T-helper 2 cell treated with Interferon-gamma antibody and Interleukin-4, amounts not matched to agents 100 ng/mL and 5 ng/mL, for 36 hours (primary cell): Measurements from ENCODE around the gene USP34. TPM values are rescaled to one million over a fixed set of nuclear protein-coding genes. Genes with fewer than 3 reads are reported as not detected.
"Not testable (repeated sequence)": the region's sequence is repeated elsewhere in the genome, so short reads cannot be mapped to it uniquely, and the experiment has no call there.

ENCODE experiments used
- intact Hi-C: fragments of 100-400 bp; cut with micrococcal nuclease; formaldehyde crosslinking; loops from one replicate; pipeline ENCODE4 v1.15.1; 2023
- total RNA-seq: library from RNA; stranded (reverse); gene quantifications from 2 replicates; pipeline ENCODE4 v1.2.3, GENCODE V29; 2022

Gene USP34
- total RNA-seq, 1 donor from 2014 or later, result 96.6 TPM

DNA sequence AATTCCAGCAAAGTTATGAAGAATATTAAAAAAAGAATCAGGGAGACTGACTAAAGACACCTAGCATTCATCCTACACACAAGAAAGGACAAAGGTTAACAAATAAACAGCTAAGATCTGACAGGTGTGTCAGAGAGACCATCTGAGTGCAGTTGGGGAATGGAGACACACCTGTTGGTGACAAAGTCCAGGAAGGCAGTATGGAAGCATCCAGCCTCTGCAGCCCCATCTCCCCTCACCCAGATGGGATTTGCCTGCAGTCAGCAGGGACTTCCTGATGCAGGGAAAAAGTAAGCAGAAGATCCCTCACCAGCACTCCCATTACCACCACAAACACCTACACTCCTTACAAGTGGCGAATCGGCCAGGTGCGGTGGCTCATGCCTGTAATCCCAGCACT, 37.9 kb downstream of the USP34 start:
- intact Hi-C loops, result no loop called here

DNA sequence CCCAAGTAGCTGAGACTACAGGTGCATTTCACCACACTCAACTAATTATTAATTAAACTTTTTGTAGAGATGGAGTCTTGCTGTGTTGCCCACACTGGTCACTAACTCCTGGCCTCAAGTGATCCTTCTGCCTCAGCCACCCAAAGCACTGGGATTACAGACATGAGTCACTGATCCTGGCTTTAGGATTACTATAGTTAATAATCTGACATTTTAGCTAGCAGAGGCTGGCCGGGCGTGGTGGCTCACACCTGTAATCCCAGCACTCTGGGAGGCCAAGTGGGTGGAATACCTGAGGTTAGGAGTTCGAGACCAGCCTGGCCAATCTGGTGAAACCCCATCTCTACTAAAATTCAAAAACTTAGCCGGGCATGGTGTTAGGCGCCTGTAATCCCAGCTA, 39.5 kb downstream of the USP34 start:
- intact Hi-C loops, result no loop called here

- intact Hi-C loops, result loop anchor here (2.0 kb wide), 3 partner anchors 44 to 232 kb away; partner anchors contain the start of genes USP34 and XPO1
Observed at GRCh38 chr2:61426267-61426897, 44.5 kb downstream of the USP34 start.

DNA sequence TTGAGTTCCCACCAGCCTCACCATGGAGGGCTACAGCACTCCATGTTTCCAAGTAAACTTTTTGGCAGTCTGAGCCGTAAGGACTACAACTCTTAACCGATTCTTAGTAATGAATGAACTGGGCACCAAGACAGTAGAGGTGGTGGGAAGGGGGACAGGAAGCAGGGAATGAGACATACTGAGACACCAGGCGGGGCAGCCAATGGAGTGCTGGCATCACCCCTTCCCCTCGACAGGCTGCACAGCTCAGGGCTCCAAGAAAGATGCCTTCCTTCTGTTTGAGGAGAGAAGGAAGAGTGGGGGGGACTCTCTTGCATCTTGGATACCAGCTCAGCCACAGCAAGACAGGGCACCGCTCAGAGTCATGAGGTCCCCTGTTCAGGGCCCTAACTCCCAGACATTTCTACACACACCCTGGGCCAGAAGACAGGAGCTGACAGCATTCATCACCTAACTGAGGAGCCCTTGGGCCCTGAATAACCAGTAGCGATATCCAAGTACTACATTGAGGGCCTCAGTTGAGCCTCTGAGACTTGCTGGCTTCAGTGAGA, 45.2 kb downstream of the USP34 start:
- intact Hi-C loops, result loop anchor here (2.0 kb wide), 3 partner anchors 45 to 233 kb away; partner anchors contain the start of genes USP34 and XPO1

- intact Hi-C loops, result no loop called here
Observed at GRCh38 chr2:61423714-61424113, 47.2 kb downstream of the USP34 start.

GRCh38 chr2:61421611-61422010, 49.3 kb downstream of the USP34 start:
- intact Hi-C loops, result no loop called here

GRCh38 chr2:61420991-61421544, 49.8 kb downstream of the USP34 start:
- intact Hi-C loops, result no loop called here

- intact Hi-C loops, result no loop called here
Observed at GRCh38 chr2:61419570-61419969, 51.3 kb downstream of the USP34 start.

DNA sequence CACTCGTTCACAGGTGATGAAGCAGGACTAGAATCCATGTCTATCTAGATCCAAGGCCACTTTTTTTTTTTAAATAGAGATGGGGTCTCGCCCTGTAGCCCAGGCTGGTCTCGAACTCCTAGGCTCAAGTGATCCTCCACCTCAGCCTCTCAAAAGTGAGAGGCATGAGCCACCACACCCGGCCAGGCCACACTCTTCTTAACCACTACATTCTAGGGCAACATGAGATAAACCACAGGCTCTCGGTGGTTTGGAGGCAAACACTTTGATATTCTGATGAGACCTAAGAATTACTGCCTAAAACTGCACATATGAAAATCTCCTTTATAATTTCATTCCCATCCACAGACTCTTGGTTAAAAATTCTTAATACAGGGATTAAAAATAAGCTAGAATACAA, 51.8 kb downstream of the USP34 start:
- intact Hi-C loops, result no loop called here

- intact Hi-C loops, result no loop called here
Observed at GRCh38 chr2:61416871-61417645, 53.8 kb downstream of the USP34 start.

GRCh38 chr2:61415265-61415664, 55.6 kb downstream of the USP34 start:
- intact Hi-C loops, result no loop called here

DNA sequence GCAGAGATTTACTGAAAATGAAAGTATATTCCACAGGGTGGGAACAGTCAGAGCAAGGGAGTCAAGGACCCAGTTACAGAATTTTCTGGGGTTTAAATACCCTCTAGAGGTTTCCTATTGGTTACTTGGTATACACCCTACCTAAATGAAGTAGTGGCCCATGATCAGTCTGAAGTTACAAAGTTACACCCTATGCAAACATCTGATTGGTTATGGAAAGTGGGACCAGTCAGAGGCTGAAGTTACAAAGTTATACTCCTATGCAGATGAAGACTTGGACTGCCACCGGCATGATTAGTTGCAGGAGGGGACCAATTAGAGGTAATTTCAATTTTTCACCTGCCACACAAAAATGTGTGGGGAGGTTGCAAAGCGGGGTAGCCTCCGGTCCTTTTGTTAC, 56.2 kb downstream of the USP34 start:
- intact Hi-C loops, result no loop called here

- intact Hi-C loops, result no loop called here
Observed at GRCh38 chr2:61411109-61411508, 59.8 kb downstream of the USP34 start.

DNA sequence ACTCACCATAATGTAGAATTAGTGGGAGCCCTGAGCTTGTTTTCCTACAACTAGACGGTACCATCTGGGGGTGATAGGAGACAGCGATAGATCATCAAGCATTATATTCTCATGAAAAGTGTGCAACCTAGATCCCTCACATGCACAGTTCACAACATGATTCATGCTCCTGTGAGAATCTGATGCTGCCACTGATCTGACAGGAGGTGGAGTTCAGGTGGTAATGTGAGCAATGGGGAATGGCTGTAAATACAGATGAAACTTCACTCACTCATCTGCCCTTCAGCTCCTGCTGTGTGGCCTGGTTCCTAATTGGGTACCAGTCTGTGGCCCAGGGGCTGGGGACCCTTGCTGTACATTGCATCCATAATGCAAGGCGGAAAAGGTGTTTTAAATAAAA, 60.7 kb downstream of the USP34 start:
- intact Hi-C loops, result no loop called here

DNA sequence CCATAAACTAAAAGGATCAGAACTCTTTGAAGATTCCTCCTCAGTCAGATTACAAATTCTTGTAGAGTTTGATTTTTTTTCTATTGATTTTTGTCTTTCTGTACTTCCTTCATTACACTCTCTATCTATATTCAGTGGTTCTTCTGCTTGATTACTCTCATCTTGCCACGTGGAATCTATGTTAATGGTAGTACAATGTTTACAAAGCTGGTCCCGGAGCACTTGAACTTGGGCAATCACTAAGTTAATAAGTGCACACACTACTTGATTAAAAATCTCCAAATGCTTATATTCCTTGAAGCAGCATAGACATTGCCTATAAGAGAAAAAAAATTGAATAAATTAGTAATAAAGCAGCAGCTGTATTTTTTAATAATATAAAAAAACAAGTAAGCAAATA, 65.1 kb downstream of the USP34 start:
- intact Hi-C loops, result no loop called here

GRCh38 chr2:61404438-61404837, 66.4 kb downstream of the USP34 start:
- intact Hi-C loops, result no loop called here

DNA sequence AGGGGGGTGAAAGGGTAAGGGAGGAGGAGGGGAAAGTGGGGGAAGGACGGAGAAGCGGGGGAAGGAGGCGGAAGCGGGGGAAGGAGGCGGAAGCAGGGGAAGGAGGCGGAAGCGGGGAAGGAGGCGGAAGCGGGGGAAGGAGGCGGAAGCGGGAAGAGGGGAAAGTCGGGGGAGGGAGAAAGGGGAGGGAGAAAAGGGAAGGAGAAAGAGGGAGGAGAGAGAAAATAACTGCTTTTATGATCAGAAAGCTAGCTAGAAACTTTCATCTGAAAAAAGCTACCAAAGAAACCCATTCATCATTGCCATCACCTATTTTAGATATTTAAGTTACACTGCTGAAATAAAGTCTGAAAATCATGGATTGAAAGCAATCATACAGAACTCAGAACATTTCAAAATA, 72.5 kb downstream of the USP34 start:
- intact Hi-C loops, result no loop called here

GRCh38 chr2:61396005-61396404, 74.9 kb downstream of the USP34 start:
- intact Hi-C loops, result no loop called here

DNA sequence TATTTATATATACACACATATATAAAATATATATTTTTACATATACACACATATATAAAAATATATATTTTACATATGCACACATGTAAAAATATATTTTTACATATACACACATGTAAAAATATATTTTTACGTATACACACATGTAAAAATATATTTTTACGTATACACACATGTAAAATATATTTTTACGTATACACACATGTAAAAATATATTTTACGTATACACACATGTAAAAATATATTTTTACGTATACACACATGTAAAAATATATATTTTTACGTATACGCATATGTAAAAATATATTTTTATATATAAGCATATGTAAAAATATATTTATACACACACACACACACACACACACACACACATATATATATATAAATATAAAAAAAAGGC, 83.3 kb downstream of the USP34 start:
- intact Hi-C loops, result not testable (repeated sequence)

DNA sequence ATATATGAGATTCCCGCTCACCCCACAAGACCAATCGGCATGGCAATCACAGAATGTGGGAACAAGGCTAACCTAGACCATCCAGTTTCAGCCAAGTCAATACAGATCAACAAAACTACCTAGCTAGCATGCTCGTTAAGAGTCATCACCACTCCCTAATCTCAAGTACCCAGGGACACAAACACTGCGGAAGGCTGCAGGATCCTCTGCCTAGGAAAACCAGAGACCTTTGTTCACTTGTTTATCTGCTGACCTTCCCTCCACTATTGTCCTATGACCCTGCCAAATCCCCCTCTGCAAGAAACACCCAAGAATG, 90.0 kb downstream of the USP34 start:
- intact Hi-C loops, result not testable (repeated sequence)

DNA sequence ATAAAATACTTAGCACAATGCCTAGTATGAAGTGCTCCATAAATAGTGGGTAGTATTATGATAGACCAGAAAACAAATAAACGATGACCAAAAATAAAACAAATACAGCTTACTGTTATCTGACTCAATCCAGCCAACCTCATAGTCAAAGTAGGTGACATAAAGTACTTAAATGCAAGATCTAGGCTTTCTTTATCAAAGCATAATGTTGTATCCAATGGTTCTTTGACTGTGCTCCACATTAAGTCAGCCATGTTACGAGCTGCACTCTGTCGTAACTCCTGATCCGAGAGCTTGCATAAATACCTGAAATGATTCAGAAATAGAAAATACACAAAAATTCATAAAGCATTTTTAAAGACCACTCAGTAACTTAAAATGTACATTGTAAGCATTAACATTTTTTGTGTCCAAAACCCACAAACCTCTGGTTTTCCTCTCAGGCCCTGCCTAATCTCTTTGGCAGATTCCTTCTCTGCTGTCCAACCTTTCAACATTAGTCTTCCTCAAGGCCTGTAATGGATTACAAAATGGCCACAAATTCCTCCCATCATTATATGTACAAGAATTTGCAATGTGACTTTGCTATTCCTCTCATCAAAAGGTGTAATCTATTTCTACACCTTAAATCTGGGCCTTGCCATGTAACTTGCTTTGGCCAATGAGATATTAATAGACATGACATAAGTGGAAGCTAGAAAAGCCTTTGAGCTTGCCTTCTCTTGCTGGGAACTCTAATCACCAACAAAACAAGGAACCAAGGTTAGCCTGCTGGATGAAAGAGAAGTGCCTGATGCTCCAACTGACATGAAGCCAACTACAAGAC, 90.6 kb downstream of the USP34 start:
- intact Hi-C loops, result no loop called here

DNA sequence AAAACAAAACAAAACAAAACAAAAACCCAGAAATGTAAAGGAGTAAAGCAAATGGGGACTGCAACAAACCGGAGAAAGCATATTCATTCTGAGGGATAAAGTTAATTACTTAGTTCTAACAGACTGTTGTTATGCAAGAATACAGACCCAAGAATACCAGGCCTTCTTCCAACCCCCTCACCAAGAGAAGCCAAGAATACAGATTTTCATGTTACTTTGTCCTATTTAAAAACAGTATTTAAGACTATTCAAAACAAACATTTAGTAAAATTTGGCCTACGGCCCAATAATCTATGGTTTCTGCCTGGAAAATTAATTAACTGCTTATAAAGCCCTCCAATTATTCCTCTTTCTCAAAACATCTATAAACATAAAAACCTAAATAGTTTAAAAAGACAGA, 91.4 kb downstream of the USP34 start:
- intact Hi-C loops, result no loop called here
